IMR-90 (cell line): ENCODE measurements around the gene SMARCA2. TPM values are rescaled to one million over a fixed set of nuclear protein-coding genes. Genes with fewer than 3 reads are reported as not detected.

ENCODE experiments used
- ATAC-seq: fragments of 200-7000 bp; cut with Tn5 transposase; 2 replicates; pipeline ENCODE4 v1.9.1; 2020; ENCODE audit warnings: low read depth, mild to moderate bottlenecking, moderate library complexity
- BruUV-seq: library from RNA; stranded (reverse); fragments of 400-500 nt; replicated peaks from 2 replicates; lab custom pipeline; 2021; lab: Mats Ljungman, UMichigan
- CTCF ChIA-PET: fragments of 300-600 bp; formaldehyde crosslinking; extraction: SDS; loops from one replicate; lab custom pipeline; 2021; ENCODE audit warnings: antibody characterized with exemption; lab: Yijun Ruan, JAX
- POLR2A ChIA-PET: fragments of 300-600 bp; sonication (Branson Sonifier 250); formaldehyde crosslinking; loops from one replicate; lab custom pipeline; 2022; ENCODE audit warnings: antibody characterized with exemption; ENCODE audit not compliant: unreplicated experiment; lab: Charles Lee
- DNase-seq: peaks from one replicate; pipeline ENCODE4 v3.0.0; 2013
- H2AFZ ChIP-seq: replicated peaks from 2 replicates; pipeline ENCODE3; 2013; ENCODE audit warnings: low read length, mild to moderate bottlenecking; ENCODE audit not compliant: poor library complexity
- H2AK5ac ChIP-seq: 2 replicates; pipeline ENCODE4 v1.6.1; 2013; ENCODE audit warnings: low read depth, low read length, inconsistent platforms
- H2AK9ac ChIP-seq: replicated peaks from 2 replicates; pipeline ENCODE3; 2013; ENCODE audit warnings: mild to moderate bottlenecking, low read depth, low read length, moderate library complexity; ENCODE audit not compliant: poor library complexity
- H2BK120ac ChIP-seq: 2 replicates; pipeline ENCODE4 v1.6.1; 2013; ENCODE audit warnings: low read depth, low read length, inconsistent platforms
- H2BK15ac ChIP-seq: 3 replicates; pipeline ENCODE4 v1.6.1; 2013; ENCODE audit warnings: low read depth, low read length, inconsistent platforms
- H2BK20ac ChIP-seq: 2 replicates; pipeline ENCODE4 v1.6.1; 2013; ENCODE audit warnings: low read depth, mild to moderate bottlenecking, inconsistent platforms, low read length, moderate library complexity
- H2BK5ac ChIP-seq: 2 replicates; pipeline ENCODE4 v1.6.1; 2013; ENCODE audit warnings: mild to moderate bottlenecking, low read depth, low read length, inconsistent platforms; ENCODE audit not compliant: poor library complexity, severe bottlenecking
- H3K14ac ChIP-seq: replicated peaks from 2 replicates; pipeline ENCODE4 v1.6.1; 2013; ENCODE audit warnings: low read depth, low read length, inconsistent platforms
- H3K18ac ChIP-seq: 2 replicates; pipeline ENCODE4 v1.6.1; 2013; ENCODE audit warnings: low read depth, low read length, control low read depth
- H3K23ac ChIP-seq: 2 replicates; pipeline ENCODE4 v1.6.1; 2013; ENCODE audit warnings: low read depth, low read length, inconsistent platforms
- H3K27ac ChIP-seq: 2 replicates; pipeline ENCODE4 v1.5.1; 2013; ENCODE audit warnings: mild to moderate bottlenecking, control low read depth, low read length; ENCODE audit not compliant: insufficient read depth
- H3K27me3 ChIP-seq: 2 replicates; pipeline ENCODE4 v1.6.1; 2013; ENCODE audit warnings: low read length; ENCODE audit not compliant: control insufficient read depth, insufficient read depth
- H3K36me3 ChIP-seq: 2 replicates; pipeline ENCODE4 v1.6.1; 2013; ENCODE audit warnings: low read length, mixed read lengths; ENCODE audit not compliant: control insufficient read depth, insufficient read depth
- H3K4ac ChIP-seq: 2 replicates; pipeline ENCODE4 v1.6.1; 2013; ENCODE audit warnings: low read depth, low read length, inconsistent platforms
- H3K4me1 ChIP-seq: 2 replicates; pipeline ENCODE4 v1.6.1; 2013; ENCODE audit warnings: low read length, mixed read lengths; ENCODE audit not compliant: control insufficient read depth, insufficient read depth
- H3K4me2 ChIP-seq: 2 replicates; pipeline ENCODE4 v1.6.1; 2013; ENCODE audit warnings: low read depth, mild to moderate bottlenecking, control low read depth, low read length, moderate library complexity
- H3K4me3 ChIP-seq: 2 replicates; pipeline ENCODE4 v1.5.1; 2013; ENCODE audit warnings: low read depth, mild to moderate bottlenecking, control low read depth, low read length, moderate library complexity; ENCODE audit not compliant: insufficient read depth
- H3K56ac ChIP-seq: 2 replicates; pipeline ENCODE4 v1.6.1; 2013; ENCODE audit warnings: low read length, inconsistent platforms; ENCODE audit not compliant: insufficient read depth; ENCODE audit errors: extremely low read depth
- H3K79me1 ChIP-seq, 2 experiments: 2 replicates each; pipeline ENCODE4 v1.6.1; 2013; ENCODE audit warnings: low read length in 2 of 2, inconsistent platforms in 1 of 2, low read depth in 1 of 2
- H3K9ac ChIP-seq: 2 replicates; pipeline ENCODE4 v1.6.1; 2013; ENCODE audit warnings: low read depth, low read length, control low read depth
- H3K9me1 ChIP-seq: 2 replicates; pipeline ENCODE4 v1.6.1; 2013; ENCODE audit warnings: low read length, inconsistent platforms; ENCODE audit not compliant: insufficient read depth
- H3K9me3 ChIP-seq: 2 replicates; pipeline ENCODE4 v1.6.1; 2013; ENCODE audit warnings: low read length; ENCODE audit not compliant: control insufficient read depth, insufficient read depth
- H4K20me1 ChIP-seq: 2 replicates; pipeline ENCODE4 v1.6.1; 2013; ENCODE audit warnings: low read length, inconsistent platforms; ENCODE audit not compliant: insufficient read depth
- H4K5ac ChIP-seq: 2 replicates; pipeline ENCODE4 v1.6.1; 2013; ENCODE audit warnings: mild to moderate bottlenecking, low read depth, low read length, control low read depth
- H4K8ac ChIP-seq, 2 experiments: 2 replicates each; pipeline ENCODE4 v1.6.1; 2013; ENCODE audit warnings: low read depth in 2 of 2, low read length in 2 of 2, control low read depth in 1 of 2, inconsistent platforms in 1 of 2
- H4K91ac ChIP-seq: 2 replicates; pipeline ENCODE4 v1.6.1; 2013; ENCODE audit warnings: low read depth, low read length, inconsistent platforms; ENCODE audit not compliant: insufficient read depth
- BHLHE40 ChIP-seq: fragments of 150-350 bp; IDR thresholded peaks from 2 replicates; pipeline ENCODE4 v1.6.1; 2016; ENCODE audit warnings: mild to moderate bottlenecking, low read depth, low read length
- CEBPB ChIP-seq: IDR thresholded peaks from 2 replicates; pipeline ENCODE4 v1.6.1; 2012; ENCODE audit warnings: low read depth, low read length, improper control_type of control experiment
- CHD1 ChIP-seq: IDR thresholded peaks from 2 replicates; pipeline ENCODE4 v1.6.1; 2012; ENCODE audit warnings: low read depth, low read length, improper control_type of control experiment
- CTCF ChIP-seq: conservative IDR thresholded peaks from 2 replicates; pipeline ENCODE4 v1.5.1; 2012; ENCODE audit warnings: mild to moderate bottlenecking, low read depth, low read length, improper control_type of control experiment
- FOS ChIP-seq: fragments of 150-350 bp; IDR thresholded peaks from 2 replicates; pipeline ENCODE4 v1.6.1; 2016; ENCODE audit warnings: low read depth, low read length
- MAZ ChIP-seq: IDR thresholded peaks from 2 replicates; pipeline ENCODE4 v1.6.1; 2012; ENCODE audit warnings: low read depth, mild to moderate bottlenecking, low read length, improper control_type of control experiment, moderate library complexity, borderline replicate concordance
- MXI1 ChIP-seq: IDR thresholded peaks from 2 replicates; pipeline ENCODE4 v1.6.1; 2012; ENCODE audit warnings: low read depth, mild to moderate bottlenecking, low read length, moderate library complexity, borderline replicate concordance
- RAD21 ChIP-seq: IDR thresholded peaks from 2 replicates; pipeline ENCODE4 v1.6.1; 2012; ENCODE audit warnings: low read length, improper control_type of control experiment
- RCOR1 ChIP-seq: IDR thresholded peaks from 2 replicates; pipeline ENCODE4 v1.6.1; 2012; ENCODE audit warnings: mild to moderate bottlenecking, low read length, improper control_type of control experiment; ENCODE audit not compliant: insufficient replicate concordance
- RFX5 ChIP-seq: IDR thresholded peaks from 2 replicates; pipeline ENCODE4 v1.8.0; 2012; ENCODE audit warnings: low read depth, mild to moderate bottlenecking, low read length, moderate library complexity
- SMC3 ChIP-seq: fragments of 150-350 bp; IDR thresholded peaks from 2 replicates; pipeline ENCODE4 v1.6.1; 2016; ENCODE audit warnings: low read depth, mild to moderate bottlenecking, antibody characterized with exemption, low read length, moderate library complexity
- USF2 ChIP-seq: fragments of 150-350 bp; IDR thresholded peaks from 2 replicates; pipeline ENCODE4 v1.6.1; 2017; ENCODE audit warnings: mild to moderate bottlenecking, antibody characterized with exemption, low read length, low read depth
- WGBS, 2 experiments: methylation state at CpG; one replicate each; pipeline versions ENCODE4 v1.1.5 to v1.1.7; 2013; ENCODE audit warnings: missing lambda C conversion rate in 2 of 2; ENCODE audit not compliant: insufficient read length in 1 of 2; ENCODE audit errors: extremely low coverage in 2 of 2; 5-methylcytosine and 5-hydroxymethylcytosine counted together
- dilution Hi-C: fragments of 300-500 bp; cut with HindIII; formaldehyde crosslinking; loops from one replicate; pipeline ENCODE4 v1.14.3; 2018; ENCODE audit warnings: low sequenced_read_pairs; ENCODE audit not compliant: unreplicated experiment
- in situ Hi-C: fragments of 300-500 bp; cut with MboI; formaldehyde crosslinking; loops from 3 replicates; pipeline ENCODE4 v1.14.3; 2019; ENCODE audit warnings: low sequenced_read_pairs, inconsistent platforms, mixed read lengths
- intact Hi-C: fragments of 100-400 bp; cut with micrococcal nuclease; formaldehyde crosslinking; loops from 2 replicates; pipeline ENCODE4 v1.10.0; 2022
- polyA plus RNA-seq, 3 experiments: library from polyadenylated mRNA; depleted of rRNA; stranded (reverse); fragments of >200 nt; gene quantifications; 2 replicates each; pipeline ENCODE4 v1.2.3, GENCODE V29; 2012; ENCODE audit warnings: low replicate concordance in 1 of 3
- total RNA-seq: library from RNA; depleted of rRNA; stranded (reverse); fragments of >200 nt; gene quantifications from 2 replicates; pipeline ENCODE4 v1.2.3, GENCODE V29; 2012

SMARCA2 gene
- total and polyA plus RNA-seq, 2 of the 4 experiments (the other 2 are of a cell fraction) = 25.3 to 26.7 TPM

GRCh38 chr9:2209400-2209799 lies 194.3 kb downstream of the SMARCA2 start:
- TF ChIP-seq MXI1 (no peak), RFX5 (no peak), BHLHE40 (no peak), RCOR1 (no peak), RAD21 (no peak), FOS (no peak), CEBPB (no peak), MAZ (no peak), CTCF (no peak), CHD1 (no peak), USF2 (no peak), SMC3 (no peak)
- H2AK9ac ChIP-seq = no peak overlapping the region
- H3K4me3 ChIP-seq = no peak overlapping the region
- no peaks in the 10 kb centered on the region for H3K79me1 ChIP-seq
- H2BK120ac ChIP-seq = no peak overlapping the region
- ATAC-seq (no peak), DNase-seq (no peak)
- H3K18ac ChIP-seq = no peak overlapping the region
- no peaks in the 10 kb centered on the region for H3K36me3 ChIP-seq
- no peaks in the 10 kb centered on the region for H3K27me3 ChIP-seq
- H4K91ac ChIP-seq = no peak overlapping the region
- in situ Hi-C loops (no loop called here), intact Hi-C loops (no loop called here), dilution Hi-C loops (no loop called here)
- H3K9ac ChIP-seq = no peak overlapping the region
- BruUV-seq = no TSS peak
- H3K9me3 ChIP-seq = no peaks in the 10 kb centered on the region
- no peak overlapping the region for H3K56ac ChIP-seq
- H3K4me1 ChIP-seq = no peaks in the 10 kb centered on the region
- CTCF ChIA-PET = no interaction called here
- 60% methylated on average over 1 of the region's 2 CpGs; no CpG with 5 or more reads in 1 of the 2 experiments for WGBS, 2 experiments
- H3K14ac ChIP-seq = no peak overlapping the region
- H2BK5ac ChIP-seq = no peak overlapping the region
- H3K4ac ChIP-seq = no peak overlapping the region
- no peak overlapping the region for H3K27ac ChIP-seq
- no peak overlapping the region for H2BK15ac ChIP-seq
- POLR2A ChIA-PET = no interaction called here
- H4K8ac ChIP-seq = no peak overlapping the region
- H2AK5ac ChIP-seq = no peak overlapping the region
- no peak overlapping the region for H3K23ac ChIP-seq
- H4K20me1 ChIP-seq = no peaks in the 10 kb centered on the region
- no peak overlapping the region for H2AFZ ChIP-seq
- H2BK20ac ChIP-seq = no peak overlapping the region
- H4K5ac ChIP-seq = no peak overlapping the region
- no peak overlapping the region for H3K4me2 ChIP-seq
- no peaks in the 10 kb centered on the region for H3K9me1 ChIP-seq
